GM19099 (cell line): ENCODE measurements around the gene EMC1.

ENCODE experiments used
- POLR2A ChIP-seq: IDR thresholded peaks from 3 replicates; pipeline ENCODE4 v1.6.1; 2011; ENCODE audit warnings: low read depth; ENCODE audit not compliant: insufficient read length; ENCODE audit errors: extremely low read depth

Gene EMC1

DNA sequence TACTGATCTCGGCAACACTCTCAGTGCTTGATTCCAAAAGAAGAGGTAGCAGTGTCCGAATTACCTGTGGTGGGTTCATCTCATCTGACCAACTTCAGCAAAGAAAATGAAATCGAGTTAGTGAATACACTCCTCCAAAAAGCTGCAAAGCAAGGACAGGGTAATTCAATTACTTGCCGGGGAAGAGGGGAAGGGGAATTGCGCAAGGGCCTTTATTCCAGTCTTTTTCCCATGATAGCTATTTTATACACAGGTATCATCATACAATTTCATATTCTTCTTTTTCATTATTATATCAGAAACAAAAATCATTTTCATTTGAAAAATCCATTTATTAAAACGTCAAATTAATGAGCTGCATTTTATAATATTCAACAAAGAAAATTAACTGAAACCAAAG, 84.2 kb downstream of the EMC1 start:
- no peak for TF ChIP-seq POLR2A

GRCh38 chr1:19166066-19166465, 85.3 kb downstream of the EMC1 start:
- no peak for TF ChIP-seq POLR2A
